ENCODE data around the gene CDC42BPA.

CDC42BPA gene

GRCh38 chr1:227191607-227192006 lies 126.7 kb downstream of the CDC42BPA start:
- TF ChIP-seq ZFX (IDR thresholded peaks at IDR 0.05; ENCODE audit: borderline replicate concordance) (no peak), CTCF (IDR thresholded peaks at IDR 0.05) (no peak)
- H3K27ac ChIP-seq: no peak overlapping the region

GRCh38 chr1:227190321-227190720 lies 128.0 kb downstream of the CDC42BPA start:
- TF ChIP-seq CTCF (IDR thresholded peaks at IDR 0.05) (no peak), ZFX (IDR thresholded peaks at IDR 0.05; ENCODE audit: borderline replicate concordance) (no peak)

GRCh38 chr1:227185291-227185690 lies 133.0 kb downstream of the CDC42BPA start:
- no peak overlapping the region for H3K27ac ChIP-seq
- TF ChIP-seq ZFX (IDR thresholded peaks at IDR 0.05; ENCODE audit: borderline replicate concordance): no peak

More at GRCh38 chr1:227190321-227190720, 128.0 kb downstream of the CDC42BPA start:
- no peak overlapping the region for H3K27ac ChIP-seq

- no peak for TF ChIP-seq ZFX (IDR thresholded peaks at IDR 0.05; ENCODE audit: borderline replicate concordance)
- H3K27ac ChIP-seq: no peak overlapping the region
Measured at GRCh38 chr1:227182012-227182411, 136.3 kb downstream of the CDC42BPA start.

GRCh38 chr1:227175611-227176010 lies 142.7 kb downstream of the CDC42BPA start:
- TF ChIP-seq CTCF (IDR thresholded peaks at IDR 0.05): no peak
- TF ChIP-seq ZFX (IDR thresholded peaks at IDR 0.05; ENCODE audit: borderline replicate concordance): no peak
- H3K27ac ChIP-seq: no peak overlapping the region

- no peak overlapping the region for H3K27ac ChIP-seq
- TF ChIP-seq ZFX (IDR thresholded peaks at IDR 0.05; ENCODE audit: borderline replicate concordance): no peak
- no peak for TF ChIP-seq CTCF (IDR thresholded peaks at IDR 0.05)
Measured at GRCh38 chr1:227174164-227174563, 144.1 kb downstream of the CDC42BPA start.

GRCh38 chr1:227170361-227171166 lies 147.7 kb downstream of the CDC42BPA start:
- TF ChIP-seq CTCF (IDR thresholded peaks at IDR 0.05) (no peak), ZFX (IDR thresholded peaks at IDR 0.05; ENCODE audit: borderline replicate concordance) (no peak)
- H3K27ac ChIP-seq: no peak overlapping the region

- no peak for TF ChIP-seq CTCF (IDR thresholded peaks at IDR 0.05)
- no peak for TF ChIP-seq ZFX (IDR thresholded peaks at IDR 0.05; ENCODE audit: borderline replicate concordance)
Measured at GRCh38 chr1:227169343-227169742, 148.9 kb downstream of the CDC42BPA start.

More at GRCh38 chr1:227169343-227169742, 148.9 kb downstream of the CDC42BPA start:
- H3K27ac ChIP-seq: no peak overlapping the region

All from 22Rv1 (cell line).